GM12878 (cell line): ENCODE data around the gene LYPD4. TPM values are rescaled to one million over a fixed set of nuclear protein-coding genes. Genes with fewer than 3 reads are reported as not detected.

Experiments
- ATAC-seq: fragments of 200-7000 bp; cut with Tn5 transposase; 3 replicates; pipeline ENCODE4 v1.9.1; 2020; ENCODE audit warnings: mild to moderate bottlenecking, moderate library complexity
- BruUV-seq: library from RNA; stranded (reverse); fragments of 400-500 nt; replicated peaks from 2 replicates; lab custom pipeline; 2021; lab: Mats Ljungman, UMichigan
- CTCF ChIA-PET: fragments of 300-600 bp; sonication (Branson Sonifier 250); formaldehyde crosslinking; extraction: SDS; loops from one replicate; lab custom pipeline; 2021; ENCODE audit warnings: inconsistent platforms; lab: Yijun Ruan, JAX
- POLR2A ChIA-PET: fragments of 350-600 bp; formaldehyde crosslinking; extraction: SDS; loops from one replicate; lab custom pipeline; 2021; ENCODE audit warnings: inconsistent platforms; lab: Charles Lee
- RAD21 ChIA-PET: fragments of 300-600 bp; sonication (Branson Sonifier 250); formaldehyde crosslinking; loops from one replicate; lab custom pipeline; 2023; ENCODE audit warnings: antibody characterized with exemption; ENCODE audit not compliant: unreplicated experiment; lab: Charles Lee
- SMC1A ChIA-PET: fragments of 300-600 bp; sonication (Branson Sonifier 250); formaldehyde crosslinking; loops from one replicate; lab custom pipeline; 2023; ENCODE audit not compliant: unreplicated experiment, uncharacterized antibody; lab: Charles Lee
- DNase-seq: peaks from one replicate; pipeline ENCODE4 v3.0.0-alpha.2; 2011; ENCODE audit warnings: low read depth, low spot score
- FAIRE-seq: peaks from 3 replicates; lab custom pipeline; 2011; peaks lifted over from hg19 to GRCh38; lab: Jason Lieb, UNC
- H2AFZ ChIP-seq: 2 replicates; pipeline ENCODE4 v1.6.0; 2011; ENCODE audit warnings: low read depth, low read length, control low read depth; ENCODE audit not compliant: control insufficient read depth
- H3K27ac ChIP-seq: 2 replicates; pipeline ENCODE4 v1.5.1; 2011; ENCODE audit warnings: control low read depth; ENCODE audit not compliant: control insufficient read depth, insufficient read depth
- H3K27me3 ChIP-seq, 2 experiments: replicated peaks in 1 of 2; 2 replicates each; pipeline versions ENCODE4 v1.6.0 to v1.6.1; 2011; ENCODE audit warnings: low read length in 1 of 2; ENCODE audit not compliant: control insufficient read depth in 2 of 2, insufficient read depth in 2 of 2
- H3K36me3 ChIP-seq, 2 experiments: 2 replicates each; pipeline ENCODE4 v1.5.1; 2011; ENCODE audit warnings: low read length in 1 of 2; ENCODE audit not compliant: control insufficient read depth in 2 of 2, insufficient read depth in 2 of 2
- H3K4me1 ChIP-seq: 2 replicates; pipeline ENCODE4 v1.6.1; 2011; ENCODE audit warnings: mild to moderate bottlenecking, low read length, moderate library complexity, mixed read lengths; ENCODE audit not compliant: control insufficient read depth, insufficient read depth
- H3K4me2 ChIP-seq: 2 replicates; pipeline ENCODE4 v1.6.0; 2011; ENCODE audit warnings: control low read depth; ENCODE audit not compliant: control insufficient read depth, insufficient read depth
- H3K4me3 ChIP-seq: fragments of 200-600 bp; sonication (generic); 2 replicates; pipeline ENCODE4 v1.5.1; 2016
- H3K79me2 ChIP-seq: 2 replicates; pipeline ENCODE4 v1.6.0; 2011; ENCODE audit warnings: low read length; ENCODE audit not compliant: control insufficient read depth, insufficient read depth
- H3K9ac ChIP-seq: 2 replicates; pipeline ENCODE4 v1.8.0; 2011; ENCODE audit warnings: low read length, control low read depth, mixed read lengths; ENCODE audit not compliant: control insufficient read depth, insufficient read depth
- H3K9me3 ChIP-seq: replicated peaks from 3 replicates; pipeline ENCODE4 v1.5.1; 2011; ENCODE audit warnings: mild to moderate bottlenecking, low read length; ENCODE audit not compliant: control insufficient read depth, insufficient read depth
- H4K20me1 ChIP-seq: 2 replicates; pipeline ENCODE4 v1.6.0; 2011; ENCODE audit not compliant: control insufficient read depth, insufficient read depth
- CEBPB ChIP-seq, 2 experiments: fragments of 150-350 bp in 1 of 2; IDR thresholded peaks; 2 replicates each; pipeline ENCODE4 v1.6.1; 2012 to 2014; ENCODE audit warnings: low read depth in 2 of 2, low read length in 2 of 2, borderline replicate concordance in 1 of 2, inconsistent platforms in 1 of 2
- CHD4 ChIP-seq: fragments of 200-600 bp; sonication (generic); IDR thresholded peaks from 2 replicates; pipeline ENCODE4 v1.6.1; 2016; ENCODE audit warnings: mild to moderate bottlenecking
- GATAD2B ChIP-seq: fragments of 450-650 bp; conservative IDR thresholded peaks from 2 replicates; pipeline ENCODE4 v1.6.1; 2017; ENCODE audit warnings: low read depth, mild to moderate bottlenecking, moderate library complexity
- SIX5 ChIP-seq: IDR thresholded peaks from 2 replicates; pipeline ENCODE4 v1.6.1; 2011; ENCODE audit warnings: mild to moderate bottlenecking, low read depth, low read length, moderate library complexity; ENCODE audit not compliant: severe bottlenecking
- SPI1 ChIP-seq: IDR thresholded peaks from 2 replicates; pipeline ENCODE4 v1.6.1; 2011; ENCODE audit warnings: low read depth, mild to moderate bottlenecking, low read length, moderate library complexity, borderline replicate concordance; ENCODE audit not compliant: insufficient read depth
- STAT1 ChIP-seq: fragments of 450-650 bp; conservative IDR thresholded peaks from 2 replicates; pipeline ENCODE4 v1.6.1; 2014; ENCODE audit warnings: antibody characterized with exemption, mild to moderate bottlenecking
- WGBS: methylation state at CpG from one replicate; pipeline ENCODE4 v1.1.6; 2016; ENCODE audit warnings: low lambda C conversion rate; ENCODE audit not compliant: insufficient replicate concordance, insufficient coverage; ENCODE audit errors: missing lambda C conversion rate; 5-methylcytosine and 5-hydroxymethylcytosine counted together
- in situ Hi-C: fragments of 300-500 bp; cut with MboI; formaldehyde crosslinking; loops from 9 replicates; pipeline ENCODE4 v1.14.3; 2018; ENCODE audit warnings: mixed read lengths
- intact Hi-C: fragments of 100-400 bp; cut with micrococcal nuclease; formaldehyde crosslinking; loops from one replicate; pipeline ENCODE4 v1.14.2; 2022; ENCODE audit not compliant: unreplicated experiment
- polyA plus RNA-seq, 11 experiments: library from polyadenylated mRNA; depleted of rRNA in 4 of 11; unstranded in 6 of 11; stranded (reverse) in 5 of 11; fragments of >200 nt; fragmentation: Nextera tagmentation in 4 of 11; fragmentation: Illumina TruSeq in 1 of 11; extraction: Ambion mirVana in 4 of 11; extraction: Trizol in 1 of 11; gene quantifications; 1 replicate in 1 of 11; 2 replicates in 10 of 11; pipeline versions ENCODE4 v1.2.1 to v1.2.3, GENCODE V29; 2011 to 2016; ENCODE audit warnings: inconsistent platforms in 2 of 11, missing spikeins in 2 of 11, low read depth in 1 of 11
- total RNA-seq, 4 experiments: library from RNA; depleted of rRNA in 3 of 4; stranded (reverse); fragments of >200 nt in 3 of 4; fragmentation: Illumina TruSeq in 1 of 4; extraction: Trizol in 1 of 4; gene quantifications; 2 replicates each; pipeline versions ENCODE4 v1.2.1 to v1.2.3, GENCODE V29; 2013 to 2021

Gene LYPD4
- total and polyA plus RNA-seq, 10 of the 15 experiments (the other 5 are each of a cell fraction or from before 2014, with no cell fraction given): not detected

- DNase-seq (no peak), ATAC-seq (no peak), FAIRE-seq (no peak)
- Histone ChIP-seq H3K4me1 (no peaks in the 10 kb centered on the region; the same call in 1 of the 2 replicates), H3K9ac (no peak overlapping the region), H4K20me1 (no peaks in the 10 kb centered on the region), H3K27ac (no peak overlapping the region), H3K4me2 (no peak overlapping the region), H3K79me2 (no peaks in the 10 kb centered on the region), H3K27me3 (no peaks in the 10 kb centered on the region), H3K36me3 (no peaks in the 10 kb centered on the region), H3K4me3 (no peak overlapping the region), H3K9me3 (no peaks in the 10 kb centered on the region), H2AFZ (no peak overlapping the region)
- in situ Hi-C loops (no loop called here), intact Hi-C loops (no loop called here)
- ChIA-PET SMC1A (interaction anchor here (0.5 kb wide), 1 partner anchor 592 kb away, joined by 3 read pairs; no protein-coding TSS in a partner anchor), RAD21 (no interaction called here), CTCF (no interaction called here), POLR2A (no interaction called here)
- BruUV-seq: no TSS peak
- WGBS: 47% methylated on average over 9 of the region's 9 CpGs
- TF ChIP-seq STAT1: no peak
Observed at GRCh38 chr19:41799444-41800000, 45.0 kb downstream of the LYPD4 start.

GRCh38 chr19:41796901-41797300 is 47.6 kb downstream of the LYPD4 start:
- CTCF ChIA-PET: interaction anchor here (7.0 kb wide), 1 partner anchor 43 kb away, joined by 76 read pairs; the partner anchor contains the start of gene CEACAM6
- Histone ChIP-seq H3K27me3 (peaks cover 0 to 6% of the 10 kb centered on the region in 2 experiments; a peak in 2 of 4 replicates), H2AFZ (no peak overlapping the region), H4K20me1 (no peaks in the 10 kb centered on the region), H3K9me3 (no peaks in the 10 kb centered on the region), H3K4me1 (no peaks in the 10 kb centered on the region; the same call in 1 of the 2 replicates), H3K9ac (no peak overlapping the region)
- intact Hi-C loops (no loop called here), in situ Hi-C loops (no loop called here)
- BruUV-seq: no TSS peak
- SMC1A ChIA-PET: interaction anchor here (5.5 kb wide), 1 partner anchor 23 kb away, joined by 47 read pairs; no protein-coding TSS in a partner anchor
- TF ChIP-seq CEBPB (IDR thresholded peaks at IDR 0.05; ENCODE audit: borderline replicate concordance in 1 of 2, low read depth in 2 of 2, low read length in 2 of 2) (no peak), CHD4 (no peak), SIX5 (no peak), GATAD2B (no peak), SPI1 (no peak)
- TF ChIP-seq, all 136 proteins: peak for 0
- no peaks in the 10 kb centered on the region for H3K36me3 ChIP-seq
- no peak for DNase-seq
- H3K27ac ChIP-seq: no peak overlapping the region
- no peaks in the 10 kb centered on the region for H3K79me2 ChIP-seq
- H3K4me3 ChIP-seq: no peak overlapping the region
- no peak overlapping the region for H3K4me2 ChIP-seq
- ATAC-seq: no peak
- WGBS: 0% methylated on average over 1 of the region's 1 CpG
- no peak for FAIRE-seq
- ChIA-PET RAD21 (no interaction called here), POLR2A (no interaction called here)
